ENCODE data around the gene PROSER3. TPM values are rescaled to one million over a fixed set of nuclear protein-coding genes. Genes with fewer than 3 reads are reported as not detected.
A peak's percentile ranks its signal among the peaks of the same experiment; 100 is the strongest.

The PROSER3 gene
- polyA plus RNA-seq, 1 experiment = 5.2 TPM

GRCh38 chr19:35719402-35720162 is 38.4 kb upstream of the PROSER3 start:
- Histone ChIP-seq H3K27ac (ENCODE audit: low read depth, low read length) (no peak overlapping the region), H3K9me3 (ENCODE audit: control insufficient read depth, insufficient read depth, low read length) (no peaks in the 10 kb centered on the region; the same call in 1 of the 2 replicates), H3K4me3 (ENCODE audit: low read depth, low read length) (peak overlapping the region; percentile 90), H3K27me3 (ENCODE audit: control insufficient read depth, insufficient read depth, low read length) (no peaks in the 10 kb centered on the region)
- DNase-seq (ENCODE audit: low read depth, low spot score) = no peak
- CTCF ChIA-PET = interaction anchor here (1.1 kb wide), 1 partner anchor 26 kb away, joined by 3 read pairs; the partner anchor contains the start of genes PSENEN and U2AF1L4
- POLR2A ChIA-PET = interaction anchor here (1.2 kb wide), 1 partner anchor 21 kb away, joined by 8 read pairs; no protein-coding TSS in a partner anchor
- TF ChIP-seq, protein P1, sequence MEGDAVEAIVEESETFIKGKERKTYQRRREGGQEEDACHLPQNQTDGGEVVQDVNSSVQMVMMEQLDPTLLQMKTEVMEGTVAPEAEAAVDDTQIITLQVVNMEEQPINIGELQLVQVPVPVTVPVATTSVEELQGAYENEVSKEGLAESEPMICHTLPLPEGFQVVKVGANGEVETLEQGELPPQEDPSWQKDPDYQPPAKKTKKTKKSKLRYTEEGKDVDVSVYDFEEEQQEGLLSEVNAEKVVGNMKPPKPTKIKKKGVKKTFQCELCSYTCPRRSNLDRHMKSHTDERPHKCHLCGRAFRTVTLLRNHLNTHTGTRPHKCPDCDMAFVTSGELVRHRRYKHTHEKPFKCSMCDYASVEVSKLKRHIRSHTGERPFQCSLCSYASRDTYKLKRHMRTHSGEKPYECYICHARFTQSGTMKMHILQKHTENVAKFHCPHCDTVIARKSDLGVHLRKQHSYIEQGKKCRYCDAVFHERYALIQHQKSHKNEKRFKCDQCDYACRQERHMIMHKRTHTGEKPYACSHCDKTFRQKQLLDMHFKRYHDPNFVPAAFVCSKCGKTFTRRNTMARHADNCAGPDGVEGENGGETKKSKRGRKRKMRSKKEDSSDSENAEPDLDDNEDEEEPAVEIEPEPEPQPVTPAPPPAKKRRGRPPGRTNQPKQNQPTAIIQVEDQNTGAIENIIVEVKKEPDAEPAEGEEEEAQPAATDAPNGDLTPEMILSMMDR (IDR thresholded peaks at IDR 0.05; ENCODE audit: low read depth, low read length) = no peak

DNA sequence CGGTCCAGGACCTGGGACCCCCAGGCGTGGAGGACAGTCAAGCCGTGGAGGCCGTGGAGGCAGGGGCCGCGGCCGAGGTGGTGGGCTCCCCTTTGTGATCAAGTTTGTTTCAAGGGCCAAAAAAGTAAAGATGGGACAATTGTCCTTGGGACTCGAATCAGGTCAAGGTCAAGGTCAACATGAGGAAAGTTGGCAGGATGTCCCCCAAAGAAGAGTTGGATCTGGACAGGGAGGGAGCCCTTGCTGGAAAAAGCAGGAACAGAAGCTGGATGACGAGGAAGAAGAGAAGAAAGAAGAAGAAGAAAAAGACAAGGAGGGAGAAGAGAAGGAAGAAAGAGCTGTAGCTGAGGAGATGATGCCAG is 37.8 kb upstream of the PROSER3 start:
- POLR2A ChIA-PET = no interaction called here
- CTCF ChIA-PET = interaction anchor here (1.1 kb wide), 1 partner anchor 25 kb away, joined by 3 read pairs; the partner anchor contains the start of genes PSENEN and U2AF1L4
- Histone ChIP-seq H3K9me3 (ENCODE audit: control insufficient read depth, insufficient read depth, low read length) (no peaks in the 10 kb centered on the region; the same call in 1 of the 2 replicates), H3K4me3 (ENCODE audit: low read depth, low read length) (no peak overlapping the region), H3K27me3 (ENCODE audit: control insufficient read depth, insufficient read depth, low read length) (no peaks in the 10 kb centered on the region), H3K27ac (ENCODE audit: low read depth, low read length) (no peak overlapping the region)
- DNase-seq (ENCODE audit: low read depth, low spot score) = no peak
- TF ChIP-seq, protein P1 (IDR thresholded peaks at IDR 0.05; ENCODE audit: low read depth, low read length) = no peak

- CTCF ChIA-PET = no interaction called here
- POLR2A ChIA-PET = no interaction called here
- H3K27ac ChIP-seq (ENCODE audit: low read depth, low read length) = no peak overlapping the region
- no peaks in the 10 kb centered on the region for H3K27me3 ChIP-seq (ENCODE audit: control insufficient read depth, insufficient read depth, low read length)
- no peak overlapping the region for H3K4me3 ChIP-seq (ENCODE audit: low read depth, low read length)
- TF ChIP-seq, protein P1 (IDR thresholded peaks at IDR 0.05; ENCODE audit: low read depth, low read length) = no peak
- H3K9me3 ChIP-seq (ENCODE audit: control insufficient read depth, insufficient read depth, low read length) = no peaks in the 10 kb centered on the region; the same call in 1 of the 2 replicates
- no peak for DNase-seq (ENCODE audit: low read depth, low spot score)
Measured at GRCh38 chr19:35720648-35721047, 37.3 kb upstream of the PROSER3 start.

DNA sequence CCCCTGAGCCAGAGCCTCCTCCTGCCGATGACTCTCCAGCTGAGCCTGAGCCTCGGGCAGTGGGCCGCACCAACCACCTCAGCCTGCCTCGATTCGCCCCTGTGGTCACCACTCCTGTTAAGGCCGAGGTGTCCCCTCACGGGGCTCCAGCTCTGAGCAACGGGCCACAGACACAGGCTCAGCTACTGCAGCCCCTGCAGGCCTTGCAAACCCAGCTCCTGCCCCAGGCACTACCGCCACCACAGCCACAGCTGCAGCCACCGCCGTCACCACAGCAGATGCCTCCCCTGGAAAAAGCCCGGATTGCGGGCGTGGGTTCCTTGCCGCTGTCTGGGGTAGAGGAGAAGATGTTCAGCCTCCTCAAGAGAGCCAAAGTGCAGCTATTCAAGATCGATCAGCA is 36.6 kb upstream of the PROSER3 start:
- ChIA-PET POLR2A (no interaction called here), CTCF (no interaction called here)
- Histone ChIP-seq H3K27me3 (ENCODE audit: control insufficient read depth, insufficient read depth, low read length) (no peaks in the 10 kb centered on the region), H3K27ac (ENCODE audit: low read depth, low read length) (no peak overlapping the region), H3K4me3 (ENCODE audit: low read depth, low read length) (no peak overlapping the region), H3K9me3 (ENCODE audit: control insufficient read depth, insufficient read depth, low read length) (no peaks in the 10 kb centered on the region; the same call in 1 of the 2 replicates)
- no peak for DNase-seq (ENCODE audit: low read depth, low spot score)
- TF ChIP-seq, protein P1 (IDR thresholded peaks at IDR 0.05; ENCODE audit: low read depth, low read length) = no peak

- DNase-seq (ENCODE audit: low read depth, low spot score) = no peak
- CTCF ChIA-PET = interaction anchor here (0.6 kb wide), 1 partner anchor 21 kb away, joined by 8 read pairs; no protein-coding TSS in a partner anchor
- no peaks in the 10 kb centered on the region for H3K27me3 ChIP-seq (ENCODE audit: control insufficient read depth, insufficient read depth, low read length)
- no peak overlapping the region for H3K27ac ChIP-seq (ENCODE audit: low read depth, low read length)
- H3K9me3 ChIP-seq (ENCODE audit: control insufficient read depth, insufficient read depth, low read length) = no peaks in the 10 kb centered on the region; the same call in 1 of the 2 replicates
- TF ChIP-seq, protein P1 (IDR thresholded peaks at IDR 0.05; ENCODE audit: low read depth, low read length) = no peak
- no peak overlapping the region for H3K4me3 ChIP-seq (ENCODE audit: low read depth, low read length)
- POLR2A ChIA-PET = no interaction called here
Measured at GRCh38 chr19:35722461-35722860, 35.5 kb upstream of the PROSER3 start.
